Stimulated activated memory B cell treated with anti-CD40 and anti-IgM and Interleukin-4, amounts not matched to agents 10 μg/mL and 1 μg/mL and 100 μg/mL, for 72 hours (primary cell): Measurements from ENCODE around the gene DHX30.
"Not testable (repeated sequence)": the region's sequence is repeated elsewhere in the genome, so short reads cannot be mapped to it uniquely, and the experiment has no call there.

Experiments
- ATAC-seq: fragments of 150-1000 bp; cut with Tn5 transposase; 2 replicates; pipeline ENCODE4 v1.10.0; 2021
- H3K27ac Mint-ChIP-seq: one replicate; pipeline ENCODE4 v1.8.0; 2022; ENCODE audit warnings: mild to moderate bottlenecking, mixed read lengths
- H3K27me3 Mint-ChIP-seq: one replicate; pipeline ENCODE4 v1.8.0; 2022; ENCODE audit warnings: mixed read lengths
- H3K36me3 Mint-ChIP-seq: one replicate; pipeline ENCODE4 v1.8.0; 2022; ENCODE audit warnings: mixed read lengths
- H3K4me1 Mint-ChIP-seq: one replicate; pipeline ENCODE4 v1.8.0; 2022; ENCODE audit warnings: mixed read lengths
- H3K4me3 Mint-ChIP-seq: one replicate; pipeline ENCODE4 v1.8.0; 2022; ENCODE audit warnings: mild to moderate bottlenecking, moderate library complexity, mixed read lengths
- H3K9me3 Mint-ChIP-seq: one replicate; pipeline ENCODE4 v1.8.0; 2022; ENCODE audit warnings: mixed read lengths

DHX30 gene

DNA sequence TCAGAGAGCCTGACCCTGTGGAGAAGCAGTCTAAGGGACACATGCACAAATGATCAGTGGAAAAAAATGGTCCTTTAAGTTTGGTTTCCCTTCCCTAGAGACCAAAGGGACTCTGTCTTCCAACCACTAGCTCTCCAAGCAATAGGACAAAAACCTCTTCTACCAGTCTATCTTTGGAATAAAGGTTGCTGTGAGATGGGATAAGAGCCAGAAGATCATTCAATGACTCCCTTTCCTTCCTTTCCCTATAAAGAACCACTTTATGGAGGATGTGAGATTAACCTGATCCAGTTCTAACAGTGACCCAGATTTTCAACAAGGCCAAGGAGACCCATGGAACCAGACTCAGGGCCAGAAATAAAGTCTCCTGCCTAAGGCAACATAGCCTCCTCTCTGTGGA lies 74.8 kb downstream of the DHX30 start:
- Mint-ChIP-seq H3K27ac (peak overlapping the region; percentile 60), H3K4me3 (no peak overlapping the region), H3K4me1 (peaks cover 9% of the 10 kb centered on the region), H3K36me3 (peaks cover 31% of the 10 kb centered on the region), H3K27me3 (no peaks in the 10 kb centered on the region), H3K9me3 (no peaks in the 10 kb centered on the region)
- no peak for ATAC-seq

DNA sequence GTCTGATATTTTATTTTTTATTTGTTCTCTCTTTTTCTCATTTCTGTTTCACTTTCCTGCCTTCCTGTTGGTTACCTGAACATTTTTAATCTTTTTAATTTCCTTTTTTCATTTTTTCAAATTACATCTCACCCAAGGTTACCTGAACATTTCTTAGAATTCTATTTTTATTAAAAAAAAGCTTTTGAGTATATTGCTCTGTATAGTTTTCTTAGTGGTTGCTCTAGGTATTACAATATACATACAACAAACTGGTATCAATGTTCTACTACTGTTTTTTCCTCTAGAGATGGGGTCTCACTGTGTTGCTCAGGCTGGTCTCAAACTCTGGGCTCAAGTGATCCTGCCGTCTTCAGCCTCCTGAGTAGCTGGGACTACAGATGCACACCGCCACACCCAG lies 79.4 kb downstream of the DHX30 start:
- Mint-ChIP-seq H3K27ac (no peak overlapping the region), H3K9me3 (no peaks in the 10 kb centered on the region), H3K36me3 (peaks cover 45% of the 10 kb centered on the region), H3K27me3 (no peaks in the 10 kb centered on the region), H3K4me1 (peaks cover 18% of the 10 kb centered on the region), H3K4me3 (no peak overlapping the region)
- no peak for ATAC-seq

DNA sequence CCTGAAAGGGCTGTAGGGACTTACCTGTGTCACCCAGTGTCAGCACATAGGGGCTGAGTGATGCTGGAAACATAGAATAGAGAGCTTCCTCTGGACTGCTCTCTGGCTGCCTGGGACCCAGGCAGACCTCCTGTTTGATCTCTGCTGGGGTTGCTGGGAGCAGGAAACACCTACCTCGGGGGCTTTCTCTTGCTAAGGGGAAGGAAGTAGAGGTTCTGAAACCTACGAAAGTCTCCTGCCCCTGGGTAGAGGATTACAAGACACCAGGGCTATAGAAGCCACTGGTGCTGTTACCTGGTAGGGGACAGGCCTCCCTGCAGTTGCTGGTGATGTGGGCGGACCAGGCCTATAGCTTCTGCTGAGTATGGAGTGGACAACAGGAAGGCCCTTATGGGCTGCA lies 81.7 kb downstream of the DHX30 start:
- peaks cover 61% of the 10 kb centered on the region for H3K36me3 Mint-ChIP-seq
- H3K4me1 Mint-ChIP-seq = peaks cover 10% of the 10 kb centered on the region

DNA sequence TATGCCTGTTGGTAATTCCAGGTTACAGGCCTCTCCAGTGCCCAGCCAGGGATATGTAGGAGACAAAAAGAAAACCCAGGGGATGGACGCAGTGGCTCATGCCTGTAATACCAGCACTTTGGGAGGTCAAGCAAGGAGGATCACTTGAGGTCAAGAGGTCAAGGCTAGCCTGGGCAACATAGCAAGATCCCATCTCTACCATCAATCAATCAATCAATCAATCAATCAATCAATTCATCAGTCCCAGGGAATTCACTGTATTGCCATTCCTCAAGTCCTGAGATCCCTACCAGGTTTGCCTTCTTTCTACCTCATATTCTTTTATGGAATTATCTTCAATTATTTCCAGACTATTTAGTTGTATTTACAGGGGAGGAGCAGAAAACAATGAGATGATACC lies 82.2 kb downstream of the DHX30 start:
- H3K9me3 Mint-ChIP-seq = no peaks in the 10 kb centered on the region
- peak overlapping the region; percentile 67 for H3K27ac Mint-ChIP-seq
- H3K4me1 Mint-ChIP-seq = peaks cover 10% of the 10 kb centered on the region
- no peaks in the 10 kb centered on the region for H3K27me3 Mint-ChIP-seq
- ATAC-seq = no peak
- H3K36me3 Mint-ChIP-seq = peaks cover 64% of the 10 kb centered on the region
- H3K4me3 Mint-ChIP-seq = no peak overlapping the region

More for the DNA sequence above, 81.7 kb downstream of the DHX30 start:
- ATAC-seq = no peak
- Mint-ChIP-seq H3K4me3 (no peak overlapping the region), H3K9me3 (no peaks in the 10 kb centered on the region), H3K27ac (peak overlapping the region; percentile 67), H3K27me3 (no peaks in the 10 kb centered on the region)

DNA sequence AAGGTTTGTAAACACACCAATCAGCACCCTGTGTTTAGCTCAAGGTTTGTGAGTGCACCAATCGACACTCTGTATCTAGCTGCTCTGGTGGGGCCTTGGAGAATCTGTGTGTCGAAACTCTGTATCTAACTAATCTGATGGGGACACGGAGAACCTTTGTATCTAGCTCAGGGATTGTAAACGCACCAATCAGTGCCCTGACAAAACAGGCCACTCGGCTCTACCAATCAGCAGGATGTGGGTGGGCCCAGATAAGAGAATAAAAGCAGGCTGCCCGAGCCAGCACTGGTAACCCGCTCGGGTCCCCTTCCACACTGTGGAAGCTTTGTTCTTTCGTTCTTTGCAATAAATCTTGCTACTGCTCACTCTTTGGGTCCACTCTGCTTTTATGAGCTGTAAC lies 85.1 kb downstream of the DHX30 start:
- H3K9me3 Mint-ChIP-seq, ATAC-seq, H3K4me3 Mint-ChIP-seq, H3K27me3 Mint-ChIP-seq, H3K27ac Mint-ChIP-seq, H3K4me1 Mint-ChIP-seq: not testable (repeated sequence)
- H3K36me3 Mint-ChIP-seq = peaks cover 84% of the 10 kb centered on the region

DNA sequence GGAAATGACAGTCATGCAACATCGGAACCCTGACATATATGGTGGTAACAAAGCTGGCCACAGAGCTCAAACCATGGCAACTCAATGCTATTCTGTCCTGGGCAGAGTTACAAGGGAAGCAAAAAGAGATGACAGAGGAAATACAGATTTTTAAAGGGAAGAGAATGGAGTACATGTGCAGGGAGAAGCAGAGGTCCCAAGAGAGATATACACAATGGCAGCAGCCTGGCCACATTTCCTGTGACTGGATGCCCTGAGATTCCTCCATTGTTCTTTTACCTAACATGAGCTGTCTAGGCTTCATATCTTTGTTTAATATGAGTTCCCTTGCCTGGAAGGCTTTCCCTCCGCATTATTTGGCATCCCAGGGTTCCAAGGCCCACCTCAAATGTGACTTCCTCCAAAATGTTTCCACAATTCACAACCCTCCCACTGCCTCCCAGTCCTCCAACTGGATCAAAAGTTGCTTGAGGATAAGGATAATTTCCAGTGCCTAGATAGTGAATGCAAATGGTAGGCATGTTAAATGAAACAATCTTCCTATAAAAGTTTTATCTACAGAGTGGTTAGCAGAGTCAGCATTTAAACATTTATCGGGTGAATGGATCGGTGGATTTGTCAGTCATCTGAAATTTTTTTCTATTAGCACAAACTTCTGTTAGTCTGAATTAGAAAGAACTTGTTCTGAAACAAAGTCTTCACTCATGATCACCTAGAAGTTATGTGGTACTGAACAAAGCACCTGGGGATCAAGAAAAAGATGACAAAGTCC lies 86.2 kb downstream of the DHX30 start:
- no peak overlapping the region for H3K27ac Mint-ChIP-seq
- H3K4me1 Mint-ChIP-seq = peaks cover 10% of the 10 kb centered on the region
- H3K36me3 Mint-ChIP-seq = peaks cover 78% of the 10 kb centered on the region
- no peak for ATAC-seq
- no peaks in the 10 kb centered on the region for H3K27me3 Mint-ChIP-seq
- H3K9me3 Mint-ChIP-seq = no peaks in the 10 kb centered on the region
- no peak overlapping the region for H3K4me3 Mint-ChIP-seq

DNA sequence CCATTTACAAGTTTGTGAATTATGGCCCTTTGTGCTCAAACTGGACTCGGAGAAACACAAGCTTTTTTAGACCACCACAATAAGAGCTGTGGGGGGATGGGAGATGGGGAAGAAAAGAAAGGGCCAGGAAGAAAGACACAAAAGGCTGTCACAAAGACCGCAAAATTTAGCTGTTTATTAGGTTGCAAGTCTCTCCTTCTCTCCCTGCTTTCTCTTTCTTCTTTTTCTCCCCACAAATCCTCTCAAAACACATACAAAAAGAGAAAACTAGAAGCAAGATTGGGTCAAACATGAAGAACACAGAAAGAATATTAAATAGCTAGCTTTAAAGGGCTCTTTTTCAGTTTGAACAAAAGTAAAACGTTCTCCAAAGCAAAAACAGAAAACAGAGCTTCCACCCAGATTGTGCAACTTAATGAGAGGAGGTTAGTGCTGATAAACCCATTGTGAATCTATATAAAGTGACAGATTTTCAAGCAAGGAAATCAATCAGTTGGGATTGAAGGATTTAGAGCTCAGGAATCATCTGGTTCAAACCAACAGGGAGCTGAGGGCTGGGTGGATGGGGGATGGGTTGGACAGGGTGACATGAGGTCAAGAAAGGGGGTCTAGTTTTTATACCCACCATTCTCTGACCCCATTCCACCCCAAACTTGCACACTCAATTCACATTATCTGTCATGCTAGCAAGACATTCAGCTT lies 87.3 kb downstream of the DHX30 start:
- H3K4me1 Mint-ChIP-seq = peaks cover under 1% of the 10 kb centered on the region
- H3K36me3 Mint-ChIP-seq = peaks cover 71% of the 10 kb centered on the region
- no peaks in the 10 kb centered on the region for H3K9me3 Mint-ChIP-seq
- H3K27ac Mint-ChIP-seq = no peak overlapping the region
- no peaks in the 10 kb centered on the region for H3K27me3 Mint-ChIP-seq
- no peak for ATAC-seq
- no peak overlapping the region for H3K4me3 Mint-ChIP-seq

DNA sequence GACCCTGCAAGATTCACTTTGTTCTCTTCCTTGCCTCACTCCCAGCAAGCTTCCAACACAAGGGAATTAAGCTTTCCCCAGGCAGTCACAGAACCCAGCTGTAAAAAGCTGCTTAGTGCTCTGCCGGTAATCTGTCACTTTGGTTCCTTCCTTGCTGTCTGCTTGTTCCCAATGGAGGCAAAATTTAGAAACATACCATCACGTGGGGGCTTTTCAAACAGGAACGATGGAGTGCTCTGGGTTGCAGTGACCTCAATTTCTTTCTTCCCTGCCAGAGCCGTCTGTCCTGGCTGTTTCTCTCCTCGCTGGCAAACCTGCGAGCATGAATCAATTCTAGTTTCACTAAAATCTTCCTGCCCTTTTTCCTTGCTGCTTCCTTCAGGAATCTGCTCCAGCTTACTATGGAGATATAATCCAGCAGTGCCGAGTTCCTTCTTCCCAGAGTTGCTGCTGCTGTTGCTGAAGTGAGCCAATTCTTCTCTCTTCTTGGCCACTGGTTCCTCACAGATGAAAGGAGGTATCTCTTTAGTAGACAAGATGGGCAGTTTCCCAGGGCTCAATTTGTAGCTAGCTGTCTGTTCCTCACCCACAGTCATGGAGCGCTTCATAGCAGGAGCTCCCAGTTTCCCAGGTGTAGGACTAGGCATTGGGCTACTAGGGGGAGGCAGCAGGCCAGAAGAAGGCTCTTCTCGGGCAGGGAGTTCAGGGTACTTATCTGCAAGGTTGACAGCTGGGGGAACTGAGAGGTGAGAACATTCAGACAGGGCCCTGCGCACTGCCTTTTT lies 88.1 kb downstream of the DHX30 start:
- no peak for ATAC-seq
- no peak overlapping the region for H3K4me3 Mint-ChIP-seq
- no peak overlapping the region for H3K27ac Mint-ChIP-seq
- no peaks in the 10 kb centered on the region for H3K27me3 Mint-ChIP-seq
- H3K36me3 Mint-ChIP-seq = peaks cover 73% of the 10 kb centered on the region
- H3K9me3 Mint-ChIP-seq = no peaks in the 10 kb centered on the region
- no peaks in the 10 kb centered on the region for H3K4me1 Mint-ChIP-seq

DNA sequence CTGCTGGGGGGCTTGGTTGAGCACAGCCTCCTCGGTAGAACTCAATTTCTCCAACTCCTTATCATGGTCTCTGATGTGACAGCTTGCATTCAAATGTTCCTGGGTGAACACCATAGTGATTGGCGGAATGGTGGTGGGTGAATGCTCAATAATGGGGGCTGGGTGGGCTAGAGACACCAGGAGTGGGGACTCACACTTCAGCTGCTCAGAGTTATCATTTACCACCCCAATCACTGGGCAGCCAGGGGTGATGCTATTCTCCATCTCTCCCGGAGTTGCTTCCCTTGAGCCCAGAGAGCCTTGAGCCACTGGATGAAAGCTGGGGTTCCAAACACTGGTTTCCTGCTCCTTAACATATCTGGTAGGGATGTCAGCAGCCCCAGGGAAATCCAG lies 88.7 kb downstream of the DHX30 start:
- Mint-ChIP-seq H3K4me3 (no peak overlapping the region), H3K27ac (no peak overlapping the region), H3K36me3 (peaks cover 67% of the 10 kb centered on the region), H3K9me3 (no peaks in the 10 kb centered on the region), H3K4me1 (no peaks in the 10 kb centered on the region), H3K27me3 (no peaks in the 10 kb centered on the region)
- ATAC-seq = no peak

DNA sequence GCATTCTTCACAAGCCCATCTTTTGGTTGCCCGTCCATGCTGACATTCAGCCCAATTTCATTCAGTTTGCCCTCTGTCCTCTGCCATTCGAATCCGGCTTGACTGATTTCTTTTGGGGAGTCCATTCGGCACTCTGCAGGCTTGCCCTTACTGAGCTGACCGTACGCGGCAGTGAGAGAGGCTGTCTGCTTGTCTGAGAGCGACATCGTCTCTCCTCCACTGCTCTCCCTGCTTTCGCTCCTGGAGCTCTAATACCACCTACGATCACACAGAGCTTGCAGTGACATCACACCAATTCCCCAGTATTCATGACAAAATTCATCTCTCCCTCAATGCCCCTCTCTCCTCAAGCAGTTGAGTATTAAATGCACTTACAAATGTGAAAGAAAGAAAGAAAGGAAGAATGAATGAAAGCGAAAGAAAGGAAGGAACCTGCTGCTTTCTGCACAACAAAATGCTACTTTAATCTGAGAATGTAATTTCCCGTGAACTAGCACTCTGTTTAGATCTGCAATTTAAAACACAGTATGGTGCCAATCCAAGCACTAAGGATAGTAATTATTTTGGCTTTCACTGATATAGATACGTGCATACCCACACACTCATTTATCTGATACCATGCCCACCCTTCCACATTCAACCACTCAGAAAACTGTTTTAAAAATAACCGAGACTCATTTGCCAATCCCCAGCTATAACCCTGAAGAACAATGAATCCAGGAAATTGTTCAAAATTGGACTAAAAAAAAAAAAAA lies 89.5 kb downstream of the DHX30 start:
- no peak for ATAC-seq
- no peak overlapping the region for H3K27ac Mint-ChIP-seq
- no peaks in the 10 kb centered on the region for H3K4me1 Mint-ChIP-seq
- H3K9me3 Mint-ChIP-seq = no peaks in the 10 kb centered on the region
- H3K4me3 Mint-ChIP-seq = no peak overlapping the region
- peaks cover 60% of the 10 kb centered on the region for H3K36me3 Mint-ChIP-seq
- no peaks in the 10 kb centered on the region for H3K27me3 Mint-ChIP-seq

DNA sequence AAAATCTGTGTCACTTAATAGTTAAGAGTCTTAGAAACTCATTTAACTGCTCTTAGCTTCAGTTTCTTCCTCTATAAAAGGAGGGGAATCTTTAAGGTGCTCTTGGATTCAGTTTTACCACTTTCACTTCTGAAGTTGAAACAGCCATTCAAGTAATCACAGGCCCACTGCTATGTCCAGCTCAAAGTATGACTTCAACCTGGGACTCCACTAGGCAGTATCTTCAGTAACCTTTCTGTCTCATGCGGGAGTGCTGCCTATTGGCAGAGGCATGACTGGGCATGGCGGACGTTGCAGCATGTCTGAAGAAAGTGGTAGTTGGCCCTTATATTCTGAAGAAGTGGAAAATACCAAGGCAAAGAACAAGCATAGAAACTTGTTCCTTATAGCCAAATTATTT lies 92.3 kb downstream of the DHX30 start:
- H3K27ac Mint-ChIP-seq = no peak overlapping the region

DNA sequence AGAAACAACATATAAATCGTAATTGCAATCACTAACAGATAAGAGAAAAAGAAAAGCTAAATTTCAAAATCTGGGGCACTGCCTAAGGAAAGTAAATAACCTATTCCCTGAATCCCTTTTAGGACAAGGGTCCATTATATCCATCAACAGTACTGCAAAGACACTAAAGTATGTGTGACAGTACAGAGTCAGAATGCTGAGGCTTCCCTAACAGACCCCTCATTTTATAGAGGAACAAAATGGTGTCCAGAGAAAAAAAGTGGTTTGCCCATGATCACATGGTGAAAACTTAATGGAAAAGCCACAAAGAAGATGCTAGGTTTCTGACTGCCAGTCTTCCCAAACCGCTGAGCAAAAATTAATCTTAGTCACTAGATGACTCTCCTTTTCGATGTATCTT lies 93.8 kb downstream of the DHX30 start:
- Mint-ChIP-seq H3K4me3 (no peak overlapping the region), H3K27me3 (no peaks in the 10 kb centered on the region), H3K36me3 (peaks cover 25% of the 10 kb centered on the region), H3K9me3 (no peaks in the 10 kb centered on the region), H3K4me1 (no peaks in the 10 kb centered on the region), H3K27ac (no peak overlapping the region)
- ATAC-seq = no peak

More for the DNA sequence above, 92.3 kb downstream of the DHX30 start:
- Mint-ChIP-seq H3K36me3 (peaks cover 40% of the 10 kb centered on the region), H3K27me3 (no peaks in the 10 kb centered on the region), H3K9me3 (no peaks in the 10 kb centered on the region), H3K4me1 (no peaks in the 10 kb centered on the region), H3K4me3 (no peak overlapping the region)
- ATAC-seq = no peak

DNA sequence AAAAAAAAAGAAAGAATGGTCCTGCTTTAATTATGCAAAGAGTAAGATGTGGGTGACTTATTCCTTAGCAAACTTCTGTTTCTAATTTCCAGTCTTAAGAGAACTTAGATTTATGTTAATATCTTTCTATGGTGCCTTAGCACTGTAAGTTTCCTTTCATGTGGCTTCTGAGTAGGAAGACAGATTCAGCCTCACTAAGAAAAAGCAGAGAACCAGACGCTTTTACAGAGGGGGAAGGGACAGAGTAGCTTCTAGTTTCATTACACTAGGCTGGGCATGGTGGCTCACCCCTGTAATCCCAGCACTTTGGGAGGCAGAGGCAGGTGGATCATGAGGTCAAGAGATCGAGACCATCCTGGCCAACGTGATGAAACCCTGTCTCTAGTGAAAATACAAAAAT lies 95.0 kb downstream of the DHX30 start:
- Mint-ChIP-seq H3K4me3 (no peak overlapping the region), H3K4me1 (no peaks in the 10 kb centered on the region), H3K27ac (no peak overlapping the region), H3K27me3 (no peaks in the 10 kb centered on the region), H3K9me3 (no peaks in the 10 kb centered on the region), H3K36me3 (peaks cover 17% of the 10 kb centered on the region)
- ATAC-seq = no peak

DNA sequence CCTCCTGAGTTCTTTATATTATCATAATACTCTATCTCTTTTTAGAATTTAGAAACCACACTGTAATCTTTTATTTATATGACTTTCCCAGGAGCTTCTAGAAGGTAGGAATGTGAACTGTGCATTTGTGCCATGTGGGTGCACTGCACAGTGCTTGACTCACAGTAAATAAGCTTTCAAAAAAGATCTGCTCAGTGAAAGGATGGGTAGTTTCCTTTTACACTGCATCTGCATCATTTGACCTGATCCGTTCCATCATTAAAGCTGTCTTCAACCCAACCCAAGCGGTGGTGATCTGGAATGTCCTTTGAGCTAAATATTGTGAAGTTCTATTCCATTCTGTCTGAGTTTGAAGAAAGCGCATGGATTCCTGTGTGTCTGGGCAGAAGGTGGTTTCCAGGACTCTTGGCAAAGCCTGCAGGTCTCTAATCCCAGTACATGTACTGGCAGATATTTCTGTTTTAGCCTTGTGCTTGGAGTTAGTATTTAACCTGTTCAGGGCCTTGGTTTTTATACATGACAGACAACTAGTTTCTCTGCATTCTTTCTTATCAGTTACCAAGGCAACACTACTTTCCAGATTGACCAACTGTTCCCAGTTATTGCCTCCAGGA lies 96.7 kb downstream of the DHX30 start:
- ATAC-seq = no peak
- Mint-ChIP-seq H3K27ac (no peak overlapping the region), H3K4me1 (no peaks in the 10 kb centered on the region), H3K4me3 (no peak overlapping the region), H3K9me3 (no peaks in the 10 kb centered on the region), H3K36me3 (peaks cover 19% of the 10 kb centered on the region), H3K27me3 (no peaks in the 10 kb centered on the region)
